Heart left ventricle (tissue), 16 donors: ENCODE data around the gene TMEM238. TPM values are rescaled to one million over a fixed set of nuclear protein-coding genes. Genes with fewer than 3 reads are reported as not detected.

ENCODE experiments used
- ATAC-seq, 4 donors: fragments of 200-7000 bp; cut with Tn5 transposase; one replicate each; pipeline ENCODE4 v1.9.1; 2020 to 2022; ENCODE audit warnings: moderate library complexity in 4 of 4, mild to moderate bottlenecking in 3 of 4, moderate number of reproducible peaks in 1 of 4
- DNase-seq, 5 donors: peaks; one replicate each; pipeline ENCODE4 v3.0.0-alpha.2; 2020
- H3K27ac ChIP-seq, 12 donors: fragments of 200-600 bp; sonication (generic) in 4 of 12; one replicate each; pipeline versions ENCODE4 v1.5.0 to v1.8.0; 2016 to 2022; ENCODE audit warnings: mild to moderate bottlenecking in 2 of 12
- H3K27me3 ChIP-seq, 9 donors: fragments of 200-600 bp; sonication (generic) in 2 of 9; one replicate each; pipeline versions ENCODE4 v1.5.1 to v1.8.0; 2016 to 2022; ENCODE audit warnings: mild to moderate bottlenecking in 3 of 9
- H3K36me3 ChIP-seq, 9 donors: fragments of 200-600 bp; sonication (generic) in 2 of 9; one replicate each; pipeline versions ENCODE4 v1.5.0 to v1.8.0; 2018 to 2022; ENCODE audit warnings: mild to moderate bottlenecking in 2 of 9
- H3K4me1 ChIP-seq, 12 donors: fragments of 200-600 bp; sonication (generic) in 4 of 12; one replicate each; pipeline versions ENCODE4 v1.5.0 to v1.8.0; 2016 to 2022; ENCODE audit warnings: mild to moderate bottlenecking in 3 of 12
- H3K4me3 ChIP-seq, 12 donors: fragments of 200-600 bp; sonication (generic) in 4 of 12; one replicate each; pipeline versions ENCODE4 v1.5.0 to v1.8.0; 2017 to 2022; ENCODE audit warnings: mild to moderate bottlenecking in 9 of 12, moderate library complexity in 4 of 12
- H3K9me3 ChIP-seq, 12 donors: fragments of 200-600 bp; sonication (generic) in 4 of 12; one replicate each; pipeline versions ENCODE4 v1.5.0 to v1.8.0; 2016 to 2022; ENCODE audit warnings: mild to moderate bottlenecking in 1 of 12
- POLR2A ChIP-seq, 2 donors: fragments of 450-650 bp; IDR thresholded peaks; one replicate each; pipeline ENCODE4 v1.6.1; 2017; ENCODE audit warnings: antibody characterized with exemption in 2 of 2, mild to moderate bottlenecking in 2 of 2, moderate library complexity in 2 of 2
- WGBS, 4 donors: extraction: QIAGEN DNeasy Blood & Tissue Kit in 2 of 4; methylation state at CpG; one replicate each; pipeline versions ENCODE4 v1.1.5 to v1.1.7; 2013 to 2018; 5-methylcytosine and 5-hydroxymethylcytosine counted together
- intact Hi-C, 10 donors: fragments of 100-400 bp; cut with DNase I; formaldehyde crosslinking; loops; one replicate each; pipeline versions ENCODE4 v1.11.1 to v1.14.2; 2022
- polyA plus RNA-seq, 2 donors: library from polyadenylated mRNA; stranded (reverse); fragments of 200-250 nt; gene quantifications; one replicate each; pipeline ENCODE4 v1.2.3, GENCODE V29; 2013
- total RNA-seq, 9 donors: library from RNA; depleted of rRNA in 2 of 9; stranded (reverse); fragments of >200 nt in 2 of 9; fragmentation: NEBNext Ultra II Directional in 3 of 9; extraction: Animal tissue kit (Norgen Biotek cat#: 25700) in 3 of 9; gene quantifications; one replicate each; pipeline versions ENCODE4 v1.1.0 to v1.2.4, GENCODE V29; 2016 to 2023
- TF ChIP-seq, protein P1 (sequence below), 12 donors: fragments of 200-600 bp; sonication (generic) in 4 of 12; IDR thresholded peaks; one replicate each; pipeline versions ENCODE4 v1.5.0 to v1.8.0; 2018 to 2022; ENCODE audit warnings: antibody characterized with exemption in 12 of 12, mild to moderate bottlenecking in 5 of 12
- donor health status: ischemic (EF 13 %, LVEDD 7.1; RV severe dilation, severe dysfunction).
- donor health status: healthy with polysubstance abuse.
- donor health status: DM: no; HTN: yes; CAD: no.
- donor health status: DM: no; HTN: no; CAD: no.
- donor health status: ischemic (EF 25% LVEDD 6.9; RV normal size, moderate dysfunction).
- donor health status: ischemic (EF 25% LVEDD 5.7; RV mildly dilated, moderate dysfunction).
- donor health status: healthy.
- donor health status: DM: yes; HTN: yes; CAD: no.
- donor health status: ischemic (EF 35%, LVEDD 5.7; RV mildly dilated, moderate dysfunction).
- donor health status: nonischemic (EF 11% LVEDD 7.7; RV severe dilation, severe dysfunction).
- donor health status: DM: yes; HTN: yes; CAD: no.
- donor health status: PGD.
- donor health status: ischemic (EF 29% LVEDD 5.4; RV normal size, mild dysfunction).
- donor health status: nonischemic (EF 23%, LVEDD 6.1; RV moderate dilation, normal function).

Gene TMEM238
- total and polyA plus RNA-seq, 11 donors, result 0.35 to 2.2 (median 0.56) TPM; not detected in 4

DNA sequence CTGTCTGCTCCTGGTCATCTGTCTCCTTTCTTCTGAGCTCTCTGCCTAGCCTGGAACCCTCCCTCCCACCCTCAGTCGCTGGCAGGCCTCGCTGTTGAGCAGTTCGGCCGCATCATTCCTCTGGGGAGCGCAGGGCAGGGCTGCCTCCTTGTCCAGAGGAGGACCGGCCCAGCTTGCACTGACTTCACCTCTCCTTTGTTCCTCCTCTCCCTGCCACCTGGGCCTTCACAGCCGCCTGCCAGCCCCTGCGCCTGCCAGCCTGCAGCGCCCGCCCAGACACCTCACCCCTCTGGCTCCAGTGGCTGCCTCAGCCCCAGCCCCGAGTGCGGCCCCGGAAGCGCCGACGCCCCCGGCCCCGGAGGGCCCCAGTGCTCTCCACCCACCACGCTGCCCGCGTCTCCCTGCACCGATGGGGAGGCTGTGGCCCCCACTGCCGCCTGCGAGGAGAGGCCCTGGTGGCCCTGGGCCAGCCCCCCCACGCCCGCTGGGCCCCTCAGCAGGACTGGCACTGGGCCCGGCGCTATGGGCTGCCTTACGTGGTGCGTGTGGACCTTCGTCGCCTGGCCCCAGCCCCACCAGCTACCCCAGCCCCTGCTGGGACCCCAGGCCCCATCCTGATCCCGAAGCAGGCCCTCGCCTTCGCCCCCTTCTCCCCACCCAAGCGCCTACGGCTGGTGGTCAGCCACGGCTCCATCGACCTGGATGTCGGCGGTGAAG lies 37.2 kb downstream of the TMEM238 start:
- H3K36me3 ChIP-seq, result peaks cover 0 to 31% (median 15%) of the 10 kb centered on the region in 9 donors
- H3K4me3 ChIP-seq, result no peak overlapping the region
- TF ChIP-seq, protein P1, sequence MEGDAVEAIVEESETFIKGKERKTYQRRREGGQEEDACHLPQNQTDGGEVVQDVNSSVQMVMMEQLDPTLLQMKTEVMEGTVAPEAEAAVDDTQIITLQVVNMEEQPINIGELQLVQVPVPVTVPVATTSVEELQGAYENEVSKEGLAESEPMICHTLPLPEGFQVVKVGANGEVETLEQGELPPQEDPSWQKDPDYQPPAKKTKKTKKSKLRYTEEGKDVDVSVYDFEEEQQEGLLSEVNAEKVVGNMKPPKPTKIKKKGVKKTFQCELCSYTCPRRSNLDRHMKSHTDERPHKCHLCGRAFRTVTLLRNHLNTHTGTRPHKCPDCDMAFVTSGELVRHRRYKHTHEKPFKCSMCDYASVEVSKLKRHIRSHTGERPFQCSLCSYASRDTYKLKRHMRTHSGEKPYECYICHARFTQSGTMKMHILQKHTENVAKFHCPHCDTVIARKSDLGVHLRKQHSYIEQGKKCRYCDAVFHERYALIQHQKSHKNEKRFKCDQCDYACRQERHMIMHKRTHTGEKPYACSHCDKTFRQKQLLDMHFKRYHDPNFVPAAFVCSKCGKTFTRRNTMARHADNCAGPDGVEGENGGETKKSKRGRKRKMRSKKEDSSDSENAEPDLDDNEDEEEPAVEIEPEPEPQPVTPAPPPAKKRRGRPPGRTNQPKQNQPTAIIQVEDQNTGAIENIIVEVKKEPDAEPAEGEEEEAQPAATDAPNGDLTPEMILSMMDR (IDR thresholded peaks at IDR 0.05), result no peak
- no peak for TF ChIP-seq POLR2A (IDR thresholded peaks at IDR 0.05)
- ATAC-seq, result no peak
- no peak for DNase-seq
- WGBS, 4 donors, result 89 to 96% (median 89%) methylated on average over 20 to 41 of the region's 41 CpGs
- no peaks in the 10 kb centered on the region for H3K9me3 ChIP-seq
- peaks cover 0 to 8% (median 0%) of the 10 kb centered on the region in 12 donors for H3K4me1 ChIP-seq
- peaks cover 0 to 23% (median 8%) of the 10 kb centered on the region in 9 donors for H3K27me3 ChIP-seq
- no peak overlapping the region for H3K27ac ChIP-seq
- intact Hi-C loops, result no loop called here

GRCh38 chr19:55345818-55346724 lies 38.0 kb downstream of the TMEM238 start:
- peak in 3 of 4 donors; percentile 26 to 38 (median 27) for ATAC-seq
- H3K9me3 ChIP-seq, result no peaks in the 10 kb centered on the region

GRCh38 chr19:55345101-55345817 lies 38.8 kb downstream of the TMEM238 start:
- TF ChIP-seq, protein P1 (IDR thresholded peaks at IDR 0.05), result no peak
- no peak for TF ChIP-seq POLR2A (IDR thresholded peaks at IDR 0.05)
- peaks cover 0 to 7% (median 0%) of the 10 kb centered on the region in 9 donors for H3K27me3 ChIP-seq
- ATAC-seq, result no peak
- peaks cover 0 to 33% (median 15%) of the 10 kb centered on the region in 9 donors for H3K36me3 ChIP-seq
- intact Hi-C loops, result loop anchor here in 1 of 10 donors (2.0 kb wide), 1 partner anchor 36 kb away; no protein-coding TSS in a partner anchor
- H3K9me3 ChIP-seq, result no peaks in the 10 kb centered on the region
- no peak overlapping the region for H3K27ac ChIP-seq
- WGBS, 4 donors, result 81 to 91% (median 90%) methylated on average over 18 to 22 of the region's 22 CpGs
- peaks cover 0 to 23% (median 12%) of the 10 kb centered on the region in 12 donors for H3K4me1 ChIP-seq
- DNase-seq, result no peak
- H3K4me3 ChIP-seq, result no peak overlapping the region

More at GRCh38 chr19:55345818-55346724, 38.0 kb downstream of the TMEM238 start:
- Histone ChIP-seq H3K27me3 (peaks cover 0 to 15% (median 0%) of the 10 kb centered on the region in 9 donors), H3K36me3 (peaks cover 0 to 33% (median 15%) of the 10 kb centered on the region in 9 donors), H3K4me3 (no peak overlapping the region), H3K4me1 (peaks cover 0 to 15% (median 5%) of the 10 kb centered on the region in 12 donors), H3K27ac (no peak overlapping the region)
- TF ChIP-seq, protein P1 (IDR thresholded peaks at IDR 0.05), result no peak
- TF ChIP-seq POLR2A (IDR thresholded peaks at IDR 0.05), result no peak
- intact Hi-C loops, result loop anchor here in 1 of 10 donors (2.0 kb wide), 1 partner anchor 35 kb away; no protein-coding TSS in a partner anchor
- WGBS, 4 donors, result 85 to 87% (median 86%) methylated on average over 35 to 43 of the region's 43 CpGs
- DNase-seq, result peak; percentile 32 to 75 (median 52)
